CD14-positive monocyte (primary cell): ENCODE measurements around the gene FN1. TPM values are rescaled to one million over a fixed set of nuclear protein-coding genes. Genes with fewer than 3 reads are reported as not detected.

Experiments used
- DNase-seq, 3 donors: peaks; one replicate each; pipeline ENCODE4 v3.0.0-alpha.2; 2011 to 2022
- H2AFZ ChIP-seq: 2 replicates; pipeline ENCODE4 v1.6.0; 2012; ENCODE audit warnings: mild to moderate bottlenecking, low read depth, low read length, inconsistent platforms; ENCODE audit not compliant: insufficient read depth, poor library complexity, severe bottlenecking
- H3K27ac ChIP-seq, 2 donors: 1 replicate in 1 of 2; 2 replicates in 1 of 2; pipeline ENCODE4 v1.5.1; 2012 to 2013; ENCODE audit warnings: low read length in 2 of 2, control low read depth in 1 of 2, inconsistent platforms in 1 of 2, low read depth in 1 of 2, mild to moderate bottlenecking in 1 of 2
- H3K27me3 ChIP-seq, 2 donors: one replicate each; pipeline versions ENCODE4 v1.6.0 to v1.6.1; 2011 to 2013; ENCODE audit warnings: low read length in 2 of 2; ENCODE audit not compliant: control insufficient read depth in 2 of 2, insufficient read depth in 2 of 2
- H3K36me3 ChIP-seq, 2 donors: replicated peaks in 1 of 2; 1 replicate in 1 of 2; 2 replicates in 1 of 2; pipeline versions ENCODE4 v1.5.1 to v1.6.1; 2012 to 2013; ENCODE audit warnings: low read length in 2 of 2, control low read depth in 1 of 2, inconsistent platforms in 1 of 2, mild to moderate bottlenecking in 1 of 2; ENCODE audit not compliant: insufficient read depth in 2 of 2, control insufficient read depth in 1 of 2
- H3K4me1 ChIP-seq, 2 donors: 1 replicate in 1 of 2; 2 replicates in 1 of 2; pipeline versions ENCODE4 v1.5.1 to v1.6.1; 2012 to 2013; ENCODE audit warnings: low read length in 2 of 2, control low read depth in 1 of 2, inconsistent platforms in 1 of 2, mild to moderate bottlenecking in 1 of 2, moderate library complexity in 1 of 2; ENCODE audit not compliant: insufficient read depth in 2 of 2, control insufficient read depth in 1 of 2
- H3K4me2 ChIP-seq: replicated peaks from 2 replicates; pipeline ENCODE3; 2012; ENCODE audit warnings: low read length, moderate library complexity, mild to moderate bottlenecking; ENCODE audit not compliant: poor library complexity, severe bottlenecking; ENCODE audit errors: extremely low read depth
- H3K4me3 ChIP-seq, 3 experiments: fragments of 200-600 bp in 1 of 3; sonication (generic) in 1 of 3; replicated peaks in 1 of 3; 1 replicate in 2 of 3; 2 replicates in 1 of 3; pipeline ENCODE4 v1.5.1; 2011 to 2013; ENCODE audit warnings: low read length in 3 of 3, mild to moderate bottlenecking in 3 of 3, control low read depth in 2 of 3, low read depth in 2 of 3, inconsistent platforms in 1 of 3, moderate library complexity in 1 of 3
- H3K79me2 ChIP-seq: 2 replicates; pipeline ENCODE4 v1.6.0; 2012; ENCODE audit warnings: mild to moderate bottlenecking, control low read depth, inconsistent platforms, low read length, moderate library complexity; ENCODE audit not compliant: insufficient read depth
- H3K9ac ChIP-seq: 2 replicates; pipeline ENCODE4 v1.6.0; 2017; ENCODE audit warnings: low read length, mild to moderate bottlenecking; ENCODE audit not compliant: insufficient read depth, poor library complexity, severe bottlenecking
- H3K9me3 ChIP-seq, 2 donors: replicated peaks in 1 of 2; 1 replicate in 1 of 2; 2 replicates in 1 of 2; pipeline versions ENCODE4 v1.5.1 to v1.6.1; 2012 to 2013; ENCODE audit warnings: low read length in 2 of 2, control low read depth in 1 of 2; ENCODE audit not compliant: control insufficient read depth in 1 of 2, insufficient read depth in 1 of 2
- H4K20me1 ChIP-seq: 2 replicates; pipeline ENCODE4 v1.6.0; 2012; ENCODE audit warnings: mild to moderate bottlenecking, low read length, control low read depth, moderate library complexity; ENCODE audit not compliant: insufficient read depth
- H3K27ac Mint-ChIP-seq, 7 donors: one replicate each; pipeline ENCODE4 v1.8.0; 2020; ENCODE audit warnings: mild to moderate bottlenecking in 7 of 7, mixed read lengths in 7 of 7, moderate library complexity in 6 of 7, inconsistent platforms in 2 of 7
- H3K27me3 Mint-ChIP-seq, 3 donors: one replicate each; pipeline ENCODE4 v1.8.0; 2021 to 2022; ENCODE audit warnings: low read depth in 3 of 3, mild to moderate bottlenecking in 3 of 3, mixed read lengths in 3 of 3, moderate library complexity in 3 of 3, inconsistent platforms in 1 of 3
- H3K36me3 Mint-ChIP-seq, 2 donors: one replicate each; pipeline ENCODE4 v1.8.0; 2020; ENCODE audit warnings: mixed read lengths in 2 of 2, inconsistent platforms in 1 of 2, mild to moderate bottlenecking in 1 of 2
- H3K4me1 Mint-ChIP-seq: one replicate; pipeline ENCODE4 v1.8.0; 2020; ENCODE audit warnings: mild to moderate bottlenecking, mixed read lengths
- H3K4me3 Mint-ChIP-seq, 2 donors: one replicate each; pipeline ENCODE4 v1.8.0; 2020; ENCODE audit warnings: mild to moderate bottlenecking in 2 of 2, mixed read lengths in 2 of 2, moderate library complexity in 1 of 2
- H3K9me3 Mint-ChIP-seq, 7 donors: one replicate each; pipeline ENCODE4 v1.8.0; 2020 to 2022; ENCODE audit warnings: mixed read lengths in 7 of 7, mild to moderate bottlenecking in 6 of 7, moderate library complexity in 6 of 7, inconsistent platforms in 2 of 7
- WGBS: methylation state at CpG from one replicate; pipeline ENCODE4 v1.1.5; 2013; ENCODE audit warnings: missing lambda C conversion rate; ENCODE audit not compliant: insufficient coverage; 5-methylcytosine and 5-hydroxymethylcytosine counted together
- intact Hi-C, 2 donors: fragments of 100-400 bp; cut with micrococcal nuclease; formaldehyde crosslinking; loops; one replicate each; pipeline versions ENCODE4 v1.15.0 to v1.15.1; 2023
- polyA plus RNA-seq, 3 donors: library from polyadenylated mRNA; depleted of rRNA in 1 of 3; unstranded in 2 of 3; stranded (reverse) in 1 of 3; fragments of 300-500 nt in 2 of 3; fragments of >200 nt in 1 of 3; fragmentation: Illumina TruSeq in 2 of 3; gene quantifications; 1 replicate in 2 of 3; 2 replicates in 1 of 3; pipeline ENCODE4 v1.2.3, GENCODE V29; 2012 to 2021
- TF ChIP-seq, protein P1 (sequence below): fragments of 200-600 bp; IDR thresholded peaks from one replicate; pipeline ENCODE4 v1.8.0; 2022; ENCODE audit warnings: antibody characterized with exemption, mild to moderate bottlenecking

Gene FN1
- polyA plus RNA-seq, 3 donors: 0.21 to 0.72 (median 0.23) TPM

DNA sequence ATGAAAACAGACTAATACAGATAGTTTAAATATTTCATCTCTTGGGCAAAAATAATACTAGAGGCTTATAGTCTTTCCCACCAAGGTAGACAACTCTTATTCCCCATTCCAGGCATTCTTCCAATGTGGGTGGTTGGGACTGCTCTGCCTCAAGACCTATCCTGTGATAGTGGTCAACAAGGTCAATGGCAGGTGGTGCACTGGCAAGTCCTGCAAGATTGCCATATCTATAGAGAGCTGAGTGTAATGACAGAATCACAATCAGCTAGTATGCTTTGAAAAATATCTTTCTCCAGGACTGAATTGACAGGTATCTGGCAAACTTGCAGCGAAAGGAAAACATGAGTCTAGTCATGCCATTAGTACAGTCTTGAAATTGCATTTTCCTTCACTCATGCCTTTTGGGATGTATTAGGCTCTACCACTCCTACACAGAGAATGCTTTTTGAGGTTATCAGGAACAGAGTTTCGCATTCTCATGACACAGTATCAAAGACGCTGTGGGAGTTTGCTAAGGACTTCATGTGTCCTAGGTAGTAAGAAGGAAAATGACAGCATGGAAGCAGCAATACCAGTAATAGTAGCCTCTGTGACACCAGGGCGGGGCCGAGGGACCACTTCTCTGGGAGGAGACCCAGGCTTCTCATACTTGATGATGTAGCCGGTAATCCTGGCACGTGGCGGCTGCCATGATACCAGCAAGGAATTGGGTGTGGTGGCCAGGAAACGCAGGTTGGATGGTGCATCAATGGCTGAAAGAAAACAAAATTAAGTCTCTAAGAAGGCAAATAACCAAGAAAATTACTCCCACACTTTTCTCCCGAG, 61.0 kb downstream of the FN1 start:
- no peaks in the 10 kb centered on the region for H3K27me3 ChIP-seq
- no peaks in the 10 kb centered on the region for H3K36me3 ChIP-seq
- intact Hi-C loops: no loop called here
- H3K27ac ChIP-seq: no peak overlapping the region
- Mint-ChIP-seq H3K36me3 (no peaks in the 10 kb centered on the region), H3K4me3 (no peak overlapping the region), H3K27me3 (peaks cover 0 to 2% (median 0%) of the 10 kb centered on the region in 3 donors), H3K27ac (no peak overlapping the region), H3K4me1 (no peaks in the 10 kb centered on the region), H3K9me3 (peaks cover 2 to 13% (median 6%) of the 10 kb centered on the region in 7 donors)
- no peaks in the 10 kb centered on the region for H3K4me1 ChIP-seq
- no peaks in the 10 kb centered on the region for H3K79me2 ChIP-seq
- WGBS: 97% methylated on average over 6 of the region's 10 CpGs
- peaks cover 0 to 8% of the 10 kb centered on the region in 2 donors for H3K9me3 ChIP-seq
- DNase-seq: no peak
- no peak overlapping the region for H3K9ac ChIP-seq
- H3K4me3 ChIP-seq: no peak overlapping the region
- H3K4me2 ChIP-seq: no peak overlapping the region
- H2AFZ ChIP-seq: no peak overlapping the region
- TF ChIP-seq, protein P1, sequence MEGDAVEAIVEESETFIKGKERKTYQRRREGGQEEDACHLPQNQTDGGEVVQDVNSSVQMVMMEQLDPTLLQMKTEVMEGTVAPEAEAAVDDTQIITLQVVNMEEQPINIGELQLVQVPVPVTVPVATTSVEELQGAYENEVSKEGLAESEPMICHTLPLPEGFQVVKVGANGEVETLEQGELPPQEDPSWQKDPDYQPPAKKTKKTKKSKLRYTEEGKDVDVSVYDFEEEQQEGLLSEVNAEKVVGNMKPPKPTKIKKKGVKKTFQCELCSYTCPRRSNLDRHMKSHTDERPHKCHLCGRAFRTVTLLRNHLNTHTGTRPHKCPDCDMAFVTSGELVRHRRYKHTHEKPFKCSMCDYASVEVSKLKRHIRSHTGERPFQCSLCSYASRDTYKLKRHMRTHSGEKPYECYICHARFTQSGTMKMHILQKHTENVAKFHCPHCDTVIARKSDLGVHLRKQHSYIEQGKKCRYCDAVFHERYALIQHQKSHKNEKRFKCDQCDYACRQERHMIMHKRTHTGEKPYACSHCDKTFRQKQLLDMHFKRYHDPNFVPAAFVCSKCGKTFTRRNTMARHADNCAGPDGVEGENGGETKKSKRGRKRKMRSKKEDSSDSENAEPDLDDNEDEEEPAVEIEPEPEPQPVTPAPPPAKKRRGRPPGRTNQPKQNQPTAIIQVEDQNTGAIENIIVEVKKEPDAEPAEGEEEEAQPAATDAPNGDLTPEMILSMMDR: no peak
- no peaks in the 10 kb centered on the region for H4K20me1 ChIP-seq

DNA sequence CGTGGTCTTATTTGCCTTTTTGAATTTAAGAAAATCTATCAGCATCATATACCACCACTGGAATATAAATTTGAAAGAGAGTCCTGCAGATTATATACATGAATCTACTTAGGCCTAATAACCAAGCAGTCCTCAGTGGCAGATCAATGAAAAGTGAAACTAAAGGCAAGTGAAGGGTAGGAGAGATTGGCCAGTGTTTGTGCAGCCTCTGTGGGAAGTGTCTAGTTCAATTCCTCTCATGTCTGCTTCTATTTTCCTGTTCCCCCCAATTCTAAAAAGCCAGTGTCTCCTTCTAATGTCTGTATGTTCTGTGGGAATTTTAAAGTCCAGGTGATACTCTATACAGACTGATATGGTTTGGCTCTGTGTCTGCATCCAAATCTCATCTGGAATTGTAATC, 61.9 kb downstream of the FN1 start:
- Mint-ChIP-seq H3K27me3 (peaks cover 0 to 2% (median 0%) of the 10 kb centered on the region in 3 donors), H3K27ac (no peak overlapping the region), H3K36me3 (no peaks in the 10 kb centered on the region), H3K9me3 (peaks cover 2 to 13% (median 6%) of the 10 kb centered on the region in 7 donors), H3K4me1 (no peaks in the 10 kb centered on the region), H3K4me3 (no peak overlapping the region)
- H3K27me3 ChIP-seq: no peaks in the 10 kb centered on the region
- no peak for DNase-seq
- no peak overlapping the region for H2AFZ ChIP-seq
- no peak overlapping the region for H3K9ac ChIP-seq
- H3K9me3 ChIP-seq: peaks cover 0 to 8% of the 10 kb centered on the region in 2 donors
- intact Hi-C loops: no loop called here
- no peak overlapping the region for H3K27ac ChIP-seq
- no peaks in the 10 kb centered on the region for H3K36me3 ChIP-seq
- no peaks in the 10 kb centered on the region for H4K20me1 ChIP-seq
- H3K4me3 ChIP-seq: no peak overlapping the region
- no peak overlapping the region for H3K4me2 ChIP-seq
- TF ChIP-seq, protein P1: no peak
- H3K79me2 ChIP-seq: no peaks in the 10 kb centered on the region
- H3K4me1 ChIP-seq: no peaks in the 10 kb centered on the region
- no CpG with 5 or more reads among the region's 1 CpG for WGBS
